AG10803 (cell line): ENCODE results near the gene ACSF2.

Experiments used
- DNase-seq: peaks from one replicate; pipeline ENCODE4 v3.0.0; 2010; ENCODE audit warnings: low read depth
- H3K4me3 ChIP-seq: 2 replicates; pipeline ENCODE4 v1.5.1; 2011; ENCODE audit warnings: mild to moderate bottlenecking, low read length, control low read depth
- CTCF ChIP-seq: conservative IDR thresholded peaks from 2 replicates; pipeline ENCODE4 v1.5.1; 2011; ENCODE audit warnings: mild to moderate bottlenecking, low read length, control low read depth, inconsistent platforms

ACSF2 gene

DNA sequence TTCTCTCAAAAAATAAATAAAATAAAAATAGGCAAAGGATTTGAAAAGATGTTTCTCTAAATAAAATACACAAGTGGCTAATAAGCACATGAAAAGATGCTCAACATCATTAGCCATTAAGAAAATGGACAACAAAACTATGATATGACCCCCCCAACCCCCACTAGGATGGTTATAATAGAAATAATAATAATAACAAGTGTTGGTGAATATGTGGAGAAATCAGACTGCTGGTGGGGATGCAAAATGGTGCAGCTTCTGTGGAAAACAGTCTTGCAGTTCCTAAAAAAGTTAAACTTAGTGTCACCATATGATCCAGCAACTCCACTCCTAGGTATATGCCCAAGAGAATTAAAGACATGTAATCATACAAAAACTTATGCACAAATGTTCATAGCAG is 73.3 kb downstream of the ACSF2 start:
- no peak overlapping the region for H3K4me3 ChIP-seq
- no peak for DNase-seq
- TF ChIP-seq CTCF, result no peak

GRCh38 chr17:50499721-50500120 is 73.7 kb downstream of the ACSF2 start:
- DNase-seq, result no peak
- no peak overlapping the region for H3K4me3 ChIP-seq

DNA sequence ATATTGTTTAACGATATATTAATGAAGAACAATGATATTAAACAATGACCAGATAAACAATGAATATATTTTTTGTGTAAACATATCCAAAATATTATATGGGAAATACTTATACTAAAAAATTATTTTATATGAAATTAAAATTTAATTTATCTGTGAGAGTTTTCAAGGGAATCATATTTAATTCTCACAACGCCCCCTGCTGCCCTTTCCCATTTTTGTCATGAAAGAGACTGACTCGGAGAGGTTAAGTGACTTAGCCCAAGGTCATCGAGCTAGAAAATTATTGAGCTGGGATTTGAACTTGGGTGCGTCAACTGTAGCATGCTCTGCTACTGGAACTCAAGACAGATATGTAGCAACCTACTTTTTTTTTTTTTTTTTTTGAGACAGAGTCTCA is 75.0 kb downstream of the ACSF2 start:
- DNase-seq, result no peak
- peak; percentile 54 for TF ChIP-seq CTCF
- H3K4me3 ChIP-seq, result no peak overlapping the region

More at GRCh38 chr17:50499721-50500120, 73.7 kb downstream of the ACSF2 start:
- no peak for TF ChIP-seq CTCF

DNA sequence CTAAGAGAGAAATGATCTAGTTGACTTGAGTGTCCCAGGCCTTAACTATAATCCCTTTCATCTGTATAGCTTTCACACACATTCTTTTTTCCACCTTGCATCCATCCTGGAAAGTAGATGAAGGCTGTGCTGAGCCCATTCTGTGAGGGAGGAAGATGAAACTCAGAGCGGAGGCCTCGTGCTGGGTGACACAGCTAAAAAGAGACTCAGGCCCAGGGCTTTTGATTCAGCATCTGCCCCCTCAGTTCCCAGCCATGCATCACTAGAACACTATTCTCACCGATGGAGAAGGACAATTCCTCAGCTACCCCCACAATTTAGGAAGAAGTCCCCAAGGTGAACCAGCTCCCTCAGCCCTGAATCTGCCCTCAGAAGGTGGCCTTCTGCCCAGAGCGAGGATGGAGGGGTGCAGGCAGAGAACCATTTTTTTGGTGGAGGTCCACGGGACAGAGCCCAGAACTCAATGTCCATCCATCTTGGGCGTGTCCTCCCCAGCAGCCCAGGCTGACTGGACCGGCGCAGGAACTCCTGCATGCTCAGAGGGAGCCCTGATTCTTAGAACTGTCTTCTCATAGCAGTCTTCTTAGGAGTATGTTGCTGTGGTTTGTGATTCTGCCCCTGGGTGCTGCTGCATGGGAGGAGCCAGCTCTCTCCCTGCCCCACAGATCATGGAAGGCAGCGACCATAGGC is 76.4 kb downstream of the ACSF2 start:
- TF ChIP-seq CTCF, result no peak
- no peak overlapping the region for H3K4me3 ChIP-seq
- DNase-seq, result no peak

GRCh38 chr17:50505591-50506130 is 79.6 kb downstream of the ACSF2 start:
- DNase-seq, result no peak
- no peak overlapping the region for H3K4me3 ChIP-seq
- TF ChIP-seq CTCF, result no peak

DNA sequence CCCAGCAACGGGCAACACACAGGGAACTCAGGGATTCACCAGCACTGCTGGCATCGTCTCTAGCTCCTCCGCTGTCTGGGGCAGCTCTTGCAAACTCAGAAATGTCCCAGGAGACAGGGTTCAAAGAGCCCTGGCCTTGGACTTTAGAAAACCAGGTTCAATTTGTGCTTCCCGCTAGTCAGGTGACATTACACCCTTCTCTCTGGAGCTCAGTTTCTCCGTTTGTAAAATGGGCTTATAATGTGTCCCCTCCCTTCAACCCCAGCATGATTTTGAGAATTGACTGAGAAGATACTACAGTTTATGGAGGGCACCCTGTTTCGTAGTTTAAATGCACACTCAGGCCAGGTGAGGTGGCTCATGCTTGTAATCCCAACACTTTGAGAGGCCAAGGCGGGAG is 80.3 kb downstream of the ACSF2 start:
- TF ChIP-seq CTCF, result no peak
- no peak for DNase-seq
- no peak overlapping the region for H3K4me3 ChIP-seq

- TF ChIP-seq CTCF, result 0 out of 2 replicates have a peak, but pooled peaks have one; percentile 9
- H3K4me3 ChIP-seq, result peak within 1 kb of the TSS; percentile 61
- DNase-seq, result peak; percentile 73
Observed at GRCh38 chr17:50507871-50508572, 82.0 kb downstream of the ACSF2 start, which contains the start of gene MYCBPAP. TSS of gene MYCBPAP (plus strand) at chr17:50508439. CDS start at chr17:50508675, 236 bp downstream.
